Colon (tissue), 2 donors: ENCODE data around the gene SELPLG.
"Not testable (repeated sequence)": the region's sequence is repeated elsewhere in the genome, so short reads cannot be mapped to it uniquely, and the experiment has no call there.

ENCODE experiments used
- FAIRE-seq: peaks from 2 replicates; lab custom pipeline; 2012; peaks lifted over from hg19 to GRCh38; lab: Jason Lieb, UNC
- donor health status: control.
- donor health status: control.

Gene SELPLG

GRCh38 chr12:108638141-108638827 is 4.6 kb upstream of the SELPLG start:
- no peak for FAIRE-seq

GRCh38 chr12:108637222-108637971 is 3.7 kb upstream of the SELPLG start:
- FAIRE-seq = no peak

- FAIRE-seq = no peak
These were observed 2.5 kb upstream of the SELPLG start for GRCh38 chr12:108635997-108636808.

- no peak for FAIRE-seq
These were observed 1.7 kb upstream of the SELPLG start for GRCh38 chr12:108635201-108635996.

GRCh38 chr12:108634341-108634751 is 652 bp upstream of the SELPLG start:
- no peak for FAIRE-seq

GRCh38 chr12:108633081-108633533 is 587 bp downstream of the SELPLG start:
- no peak for FAIRE-seq

GRCh38 chr12:108631261-108631660 is 2.4 kb downstream of the SELPLG start:
- not testable (repeated sequence) for FAIRE-seq

- no peak for FAIRE-seq
These were observed 3.0 kb downstream of the SELPLG start for GRCh38 chr12:108630481-108631207.

- FAIRE-seq = no peak
These were observed 3.7 kb downstream of the SELPLG start for GRCh38 chr12:108629824-108630476.

- FAIRE-seq = no peak
These were observed 4.5 kb downstream of the SELPLG start for GRCh38 chr12:108629151-108629550.

- no peak for FAIRE-seq
These were observed 6.4 kb downstream of the SELPLG start for GRCh38 chr12:108627134-108627920.

GRCh38 chr12:108625228-108625627 is 8.5 kb downstream of the SELPLG start:
- no peak for FAIRE-seq

GRCh38 chr12:108623577-108623976 is 10.1 kb downstream of the SELPLG start:
- no peak for FAIRE-seq

GRCh38 chr12:108622921-108623514 is 10.7 kb downstream of the SELPLG start:
- FAIRE-seq = no peak

- FAIRE-seq = no peak
These were observed 11.3 kb downstream of the SELPLG start for GRCh38 chr12:108622421-108622820.

- no peak for FAIRE-seq
These were observed 12.5 kb downstream of the SELPLG start for GRCh38 chr12:108621161-108621560.

- FAIRE-seq = no peak
These were observed 13.3 kb downstream of the SELPLG start for GRCh38 chr12:108620236-108620879.

- no peak for FAIRE-seq
These were observed 14.1 kb downstream of the SELPLG start for GRCh38 chr12:108619369-108620160.
